Liver (tissue), 9 donors: ENCODE data around the gene PITRM1. TPM values are rescaled to one million over a fixed set of nuclear protein-coding genes. Genes with fewer than 3 reads are reported as not detected.
"Not testable (repeated sequence)": the region's sequence is repeated elsewhere in the genome, so short reads cannot be mapped to it uniquely, and the experiment has no call there.

Experiments used
- DNase-seq: peaks from one replicate; pipeline ENCODE4 v3.0.0-alpha.2; 2017; ENCODE audit warnings: low spot score
- H3K27ac ChIP-seq, 2 donors: one replicate each; pipeline ENCODE4 v1.7.0; 2013; ENCODE audit warnings: inconsistent platforms in 2 of 2, low read length in 2 of 2, control low read depth in 1 of 2, low read depth in 1 of 2, mild to moderate bottlenecking in 1 of 2
- H3K27me3 ChIP-seq, 4 donors: one replicate each; pipeline versions ENCODE4 v1.6.1 to v1.7.0; 2013; ENCODE audit warnings: low read length in 3 of 4, inconsistent platforms in 1 of 4, mild to moderate bottlenecking in 1 of 4, moderate library complexity in 1 of 4; ENCODE audit not compliant: control insufficient read depth in 4 of 4, insufficient read depth in 4 of 4
- H3K36me3 ChIP-seq, 4 donors: one replicate each; pipeline versions ENCODE4 v1.6.1 to v1.7.0; 2013; ENCODE audit warnings: low read length in 3 of 4, mild to moderate bottlenecking in 3 of 4, low read depth in 1 of 4, moderate library complexity in 1 of 4; ENCODE audit not compliant: control insufficient read depth in 4 of 4, insufficient read depth in 3 of 4
- H3K4me1 ChIP-seq, 4 donors: one replicate each; pipeline versions ENCODE4 v1.6.1 to v1.7.0; 2013; ENCODE audit warnings: low read length in 3 of 4, mild to moderate bottlenecking in 3 of 4, moderate library complexity in 1 of 4; ENCODE audit not compliant: control insufficient read depth in 4 of 4, insufficient read depth in 4 of 4
- H3K4me3 ChIP-seq, 3 donors: one replicate each; pipeline versions ENCODE4 v1.6.1 to v1.7.0; 2013; ENCODE audit warnings: low read length in 3 of 3, control low read depth in 1 of 3, low read depth in 1 of 3, mild to moderate bottlenecking in 1 of 3
- H3K9ac ChIP-seq, 2 donors: one replicate each; pipeline ENCODE4 v1.7.0; 2013; ENCODE audit warnings: low read length in 2 of 2, mild to moderate bottlenecking in 2 of 2, moderate library complexity in 2 of 2, control low read depth in 1 of 2, low read depth in 1 of 2
- H3K9me3 ChIP-seq, 4 donors: one replicate each; pipeline versions ENCODE4 v1.6.1 to v1.7.0; 2013; ENCODE audit warnings: low read length in 3 of 4; ENCODE audit not compliant: control insufficient read depth in 4 of 4
- CTCF ChIP-seq: fragments of 150-350 bp; IDR thresholded peaks from 2 replicates; pipeline ENCODE4 v1.5.1; 2017; ENCODE audit warnings: improper control_type of control experiment, low read depth, low read length; ENCODE audit not compliant: missing input control
- JUND ChIP-seq, 2 donors: IDR thresholded peaks; 2 replicates each; pipeline ENCODE4 v1.6.1; 2016; ENCODE audit warnings: antibody characterized with exemption in 2 of 2
- MAX ChIP-seq: IDR thresholded peaks from 2 replicates; pipeline ENCODE4 v1.6.1; 2016; ENCODE audit warnings: antibody characterized with exemption
- RAD21 ChIP-seq, 2 donors: IDR thresholded peaks; 2 replicates each; pipeline ENCODE4 v1.6.1; 2016; ENCODE audit warnings: antibody characterized with exemption in 2 of 2, mild to moderate bottlenecking in 2 of 2
- REST ChIP-seq: IDR thresholded peaks from 2 replicates; pipeline ENCODE4 v1.6.1; 2016; ENCODE audit warnings: antibody characterized with exemption, mild to moderate bottlenecking
- RXRA ChIP-seq, 2 donors: IDR thresholded peaks; 2 replicates each; pipeline ENCODE4 v1.6.1; 2017 to 2018; ENCODE audit warnings: antibody characterized with exemption in 2 of 2, mild to moderate bottlenecking in 1 of 2
- SP1 ChIP-seq: IDR thresholded peaks from 2 replicates; pipeline ENCODE4 v1.6.1; 2018; ENCODE audit warnings: antibody characterized with exemption, mild to moderate bottlenecking
- YY1 ChIP-seq: IDR thresholded peaks from 2 replicates; pipeline ENCODE4 v1.6.1; 2016; ENCODE audit warnings: antibody characterized with exemption, mild to moderate bottlenecking
- WGBS: extraction: QIAGEN DNeasy Blood & Tissue Kit; methylation state at CpG from one replicate; pipeline ENCODE4 v1.1.7; 2013; 5-methylcytosine and 5-hydroxymethylcytosine counted together
- polyA plus RNA-seq, 2 donors: library from polyadenylated mRNA; stranded (reverse) in 1 of 2; unstranded in 1 of 2; fragments of 200-250 nt in 1 of 2; fragments of >200 nt in 1 of 2; fragmentation: Nextera tagmentation in 1 of 2; extraction: Ambion mirVana in 1 of 2; gene quantifications; one replicate each; pipeline versions ENCODE4 v1.2.1 to v1.2.3, GENCODE V29; 2013 to 2015
- total RNA-seq, 2 donors: library from RNA; depleted of rRNA; stranded (reverse); fragments of >200 nt; gene quantifications; one replicate each; pipeline ENCODE4 v1.2.3, GENCODE V29; 2014
- donor health status: healthy.
- donor health status: healthy.
- donor health status: healthy.
- donor health status: healthy.
- donor health status: healthy.

The PITRM1 gene
- 10 to 100 TPM; 21.1 to 29.1 TPM for total RNA-seq
- polyA plus RNA-seq, result 10 to 100 TPM; 26.2 to 43.1 TPM

- Histone ChIP-seq H3K36me3 (peaks cover 3 to 13% (median 6%) of the 10 kb centered on the region in 4 donors), H3K9ac (peak within 1 kb of the TSS; percentile 85 to 90), H3K27me3 (no peaks in the 10 kb centered on the region), H3K27ac (peak within 1 kb of the TSS; percentile 78 to 81), H3K4me1 (peaks cover 0 to 6% (median 3%) of the 10 kb centered on the region in 4 donors), H3K9me3 (no peaks in the 10 kb centered on the region), H3K4me3 (peak within 1 kb of the TSS; percentile 69 to 94 (median 84))
- WGBS, result under 1% methylated on average over 73 of the region's 73 CpGs
- DNase-seq, result peak; percentile 98
- TF ChIP-seq JUND (IDR thresholded peaks at IDR 0.05) (no peak), RXRA (IDR thresholded peaks at IDR 0.05) (peak in 1 of 2 donors; percentile 21), REST (peak; percentile 85), SP1 (peak; percentile 66), MAX (no peak), YY1 (peak; percentile 59)
These were observed at the start of gene PITRM1 for GRCh38 chr10:3172446-3173170. PITRM1 (minus strand) TSS chr10:3172782; CDS start chr10:3172772, 10 bp downstream.

GRCh38 chr10:3222068-3222467, 49.5 kb upstream of the PITRM1 start:
- no peaks in the 10 kb centered on the region for H3K36me3 ChIP-seq
- no peak overlapping the region for H3K27ac ChIP-seq
- no peaks in the 10 kb centered on the region for H3K9me3 ChIP-seq
- TF ChIP-seq REST (no peak), MAX (no peak), CTCF (no peak), YY1 (no peak), RAD21 (IDR thresholded peaks at IDR 0.05) (peak in 1 of 2 donors; percentile 27)
- no peaks in the 10 kb centered on the region for H3K4me1 ChIP-seq
- WGBS, result 58% methylated on average over 10 of the region's 10 CpGs
- no peak for DNase-seq
- H3K9ac ChIP-seq, result no peak overlapping the region
- H3K4me3 ChIP-seq, result no peak overlapping the region
- H3K27me3 ChIP-seq, result peaks cover 0 to 3% (median 0%) of the 10 kb centered on the region in 4 donors

GRCh38 chr10:3221601-3222000, 49.0 kb upstream of the PITRM1 start:
- H3K27me3 ChIP-seq, H3K4me3 ChIP-seq, H3K4me1 ChIP-seq, DNase-seq, H3K9me3 ChIP-seq, H3K36me3 ChIP-seq, H3K27ac ChIP-seq, H3K9ac ChIP-seq: not testable (repeated sequence)
- WGBS, result no CpG with 5 or more reads among the region's 2 CpGs
